ENCODE measurements around the gene NDUFS7. TPM values are rescaled to one million over a fixed set of nuclear protein-coding genes. Genes with fewer than 3 reads are reported as not detected.
"Not testable (repeated sequence)": the region's sequence is repeated elsewhere in the genome, so short reads cannot be mapped to it uniquely, and the experiment has no call there.

Gene NDUFS7
- total and polyA plus RNA-seq, 9 of the 15 experiments (the other 6 are each of a cell fraction or from before 2014, with no cell fraction given) = 6.0 to 271 (median 60.6) TPM

GRCh38 chr19:1439525-1440417 is 56.1 kb downstream of the NDUFS7 start (continued):
- TF ChIP-seq ARID4B (CRISPR knock-in tag; IDR thresholded peaks at IDR 0.05) (peak; percentile 91), HMGN3 (IDR thresholded peaks at IDR 0.05; ENCODE audit: borderline replicate concordance, extremely low read depth, insufficient read length, low read depth, low read length) (peak; percentile 50), RBFOX2 (IDR thresholded peaks at IDR 0.05; ENCODE audit: low read depth, low read length) (peak; percentile 88), ZFX (CRISPR knock-in tag; IDR thresholded peaks at IDR 0.05) (peak; percentile 35; the same call in 1 of the 2 replicates), PHF8 (IDR thresholded peaks at IDR 0.05; ENCODE audit: borderline replicate concordance, low read length) (peak; percentile 19; the same call in 1 of the 2 replicates), SIN3A (IDR thresholded peaks at IDR 0.05; ENCODE audit: borderline replicate concordance in 2 of 2, control insufficient read depth in 1 of 2, low read depth in 2 of 2, low read length in 2 of 2) (peak; percentile 42 to 53; a peak in 2 of 4 replicates), ATF7 (IDR thresholded peaks at IDR 0.05) (peak; percentile 41; the same call in 1 of the 2 replicates), BRCA1 (CRISPR knock-in tag; IDR thresholded peaks at IDR 0.05) (peak; percentile 92; the same call in 1 of the 2 replicates), HDAC1 (IDR thresholded peaks at IDR 0.05) (peak in 1 of 2 experiments; percentile 75; a peak in 2 of 4 replicates), MEIS2 (IDR thresholded peaks at IDR 0.05; ENCODE audit: partially characterized antibody) (peak; percentile 60), ATF4 (CRISPR knock-in tag; IDR thresholded peaks at IDR 0.05) (0 out of 2 replicates have a peak, but pooled peaks have one; percentile 23), ZC3H4 (CRISPR knock-in tag; IDR thresholded peaks at IDR 0.05; ENCODE audit: borderline replicate concordance) (peak; percentile 84), ZBTB2 (IDR thresholded peaks at IDR 0.05) (peak; percentile 35; the same call in 1 of the 2 replicates), IRF1 (CRISPR knock-in tag; IDR thresholded peaks at IDR 0.05; ENCODE audit: borderline replicate concordance) (0 out of 2 replicates have a peak, but pooled peaks have one; percentile 18), CTBP1 (IDR thresholded peaks at IDR 0.05; ENCODE audit: borderline replicate concordance) (peak; percentile 67), NRF1 (conservative IDR thresholded peaks at IDR 0.05 in 1 of 2, IDR thresholded peaks at IDR 0.05 in 1 of 2) (peak; percentile 95)
- not testable (repeated sequence) for TF ChIP-seq BRCA1 (IDR thresholded peaks at IDR 0.05)
